Measurements from ENCODE around the gene SLC25A18. TPM values are rescaled to one million over a fixed set of nuclear protein-coding genes. Genes with fewer than 3 reads are reported as not detected.

Gene SLC25A18
- total and polyA plus RNA-seq, 2 of the 8 experiments (the other 6 are each of a cell fraction or from before 2014, with no cell fraction given) = 2.8 to 2.9 TPM

- TF ChIP-seq CHD7 (IDR thresholded peaks at IDR 0.05; ENCODE audit: insufficient replicate concordance, low read length) (no peak), FOSL1 (IDR thresholded peaks at IDR 0.05; ENCODE audit: insufficient read depth, low read depth, low read length) (no peak), EP300 (IDR thresholded peaks at IDR 0.05; ENCODE audit: borderline replicate concordance in 1 of 2, low read depth in 2 of 2, low read length in 2 of 2) (no peak), CTBP2 (IDR thresholded peaks at IDR 0.05; ENCODE audit: borderline replicate concordance, insufficient read depth, insufficient read length, low read length) (no peak), SIRT6 (IDR thresholded peaks at IDR 0.05; ENCODE audit: low read length) (no peak), SP1 (IDR thresholded peaks at IDR 0.05; ENCODE audit: low read depth, low read length) (no peak), POLR2AphosphoS5 (IDR thresholded peaks at IDR 0.05; ENCODE audit: low read depth, low read length) (no peak), TCF12 (IDR thresholded peaks at IDR 0.05; ENCODE audit: low read depth, low read length) (no peak)
- TF ChIP-seq, protein P1, sequence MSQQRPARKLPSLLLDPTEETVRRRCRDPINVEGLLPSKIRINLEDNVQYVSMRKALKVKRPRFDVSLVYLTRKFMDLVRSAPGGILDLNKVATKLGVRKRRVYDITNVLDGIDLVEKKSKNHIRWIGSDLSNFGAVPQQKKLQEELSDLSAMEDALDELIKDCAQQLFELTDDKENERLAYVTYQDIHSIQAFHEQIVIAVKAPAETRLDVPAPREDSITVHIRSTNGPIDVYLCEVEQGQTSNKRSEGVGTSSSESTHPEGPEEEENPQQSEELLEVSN (IDR thresholded peaks at IDR 0.05) = no peak
Observed at GRCh38 chr22:17629641-17630040, 66.3 kb downstream of the SLC25A18 start (continued).
